Ovary (tissue), 9 donors: ENCODE results near the gene UPK3BL1. TPM values are rescaled to one million over a fixed set of nuclear protein-coding genes. Genes with fewer than 3 reads are reported as not detected.
"Not testable (repeated sequence)": the region's sequence is repeated elsewhere in the genome, so short reads cannot be mapped to it uniquely, and the experiment has no call there.

Experiments
- DNase-seq, 5 donors: peaks; one replicate each; pipeline ENCODE4 v3.0.0-alpha.2; 2019 to 2020
- H3K27ac ChIP-seq, 2 donors: fragments of 200-600 bp; one replicate each; pipeline versions ENCODE4 v1.5.1 to v1.8.0; 2019 to 2022
- H3K27me3 ChIP-seq: fragments of 200-600 bp; one replicate; pipeline ENCODE4 v1.8.0; 2022
- H3K36me3 ChIP-seq: fragments of 200-600 bp; sonication (generic); one replicate; pipeline ENCODE4 v1.5.1; 2019
- H3K4me1 ChIP-seq: one replicate; pipeline ENCODE4 v1.8.1; 2013; ENCODE audit warnings: mild to moderate bottlenecking, moderate library complexity; ENCODE audit not compliant: insufficient read depth
- H3K4me3 ChIP-seq: fragments of 200-600 bp; sonication (generic); one replicate; pipeline ENCODE4 v1.5.1; 2017
- H3K9me3 ChIP-seq, 2 donors: fragments of 200-600 bp in 1 of 2; sonication (generic) in 1 of 2; one replicate each; pipeline versions ENCODE4 v1.5.1 to v1.8.1; 2013 to 2019; ENCODE audit warnings: mild to moderate bottlenecking in 1 of 2, moderate library complexity in 1 of 2
- WGBS, 3 donors: extraction: QIAGEN DNeasy Blood & Tissue Kit in 1 of 3; methylation state at CpG; one replicate each; pipeline versions ENCODE4 v1.1.5 to v1.1.7; 2013 to 2017; 5-methylcytosine and 5-hydroxymethylcytosine counted together
- intact Hi-C, 4 donors: fragments of 100-400 bp; cut with DNase I; formaldehyde crosslinking; loops; one replicate each; pipeline versions ENCODE4 v1.11.0 to v1.15.1; 2022 to 2023
- polyA plus RNA-seq, 2 donors: library from polyadenylated mRNA; stranded (reverse); fragments of 200-250 nt in 1 of 2; fragments of 350-450 nt in 1 of 2; fragmentation: Illumina TruSeq in 1 of 2; extraction: RNeasy Lipid Tissue Mini Kit (QIAGEN cat#74804) in 1 of 2; gene quantifications; one replicate each; pipeline ENCODE4 v1.2.3, GENCODE V29; 2013 to 2014
- small RNA-seq: library from RNA; depleted of rRNA; stranded (forward); fragments of <200 nt; gene quantifications from one replicate; pipeline ENCODE3, GENCODE V24; 2016
- total RNA-seq, 7 donors: library from RNA; depleted of rRNA in 2 of 7; stranded (reverse); fragments of >200 nt in 2 of 7; fragmentation: NEBNext Ultra II Directional in 3 of 7; extraction: Animal tissue kit (Norgen Biotek cat#: 25700) in 3 of 7; gene quantifications; one replicate each; pipeline versions ENCODE4 v1.1.0 to v1.2.4, GENCODE V29; 2016 to 2023
- donor health status: DM: no; HTN: no; CAD: no; lungs with moderate emphysema.
- donor health status: DM: no; HTN: no; CAD: no.
- donor health status: Bipolar disorder and iron deficiency.
- donor health status: DM: yes; HTN: yes; CAD: no.
- donor health status: DM: no; HTN: no; CAD: no.
- donor health status: DM: yes; HTN: yes; CAD: no.

UPK3BL1 gene
- total and polyA plus RNA-seq, 9 donors: 7.3 to 52.7 (median 18.1) TPM

GRCh38 chr7:102604431-102605145, 38.0 kb downstream of the UPK3BL1 start:
- WGBS, 3 donors: 46% methylated on average over 5 of the region's 19 CpGs; no CpG with 5 or more reads in 2 of the 3 donors
- intact Hi-C loops: not testable (repeated sequence)

GRCh38 chr7:102602317-102602716, 40.3 kb downstream of the UPK3BL1 start:
- H3K27me3 ChIP-seq, DNase-seq, H3K36me3 ChIP-seq, intact Hi-C loops, H3K27ac ChIP-seq, H3K4me1 ChIP-seq, H3K4me3 ChIP-seq, H3K9me3 ChIP-seq: not testable (repeated sequence)
- WGBS, 3 donors: no CpG with 5 or more reads among the region's 12 CpGs

More at GRCh38 chr7:102604431-102605145, 38.0 kb downstream of the UPK3BL1 start:
- not testable (repeated sequence) for H3K4me1 ChIP-seq, H3K36me3 ChIP-seq, H3K27ac ChIP-seq, H3K9me3 ChIP-seq, H3K4me3 ChIP-seq, H3K27me3 ChIP-seq, DNase-seq

GRCh38 chr7:102599699-102600098, 42.9 kb downstream of the UPK3BL1 start:
- H3K27me3 ChIP-seq, H3K9me3 ChIP-seq, DNase-seq, intact Hi-C loops, H3K4me3 ChIP-seq, H3K4me1 ChIP-seq, H3K36me3 ChIP-seq, H3K27ac ChIP-seq: not testable (repeated sequence)
- WGBS, 3 donors: no CpG with 5 or more reads among the region's 9 CpGs

- H3K27ac ChIP-seq, H3K36me3 ChIP-seq, H3K9me3 ChIP-seq, H3K27me3 ChIP-seq, H3K4me3 ChIP-seq, DNase-seq, intact Hi-C loops, H3K4me1 ChIP-seq: not testable (repeated sequence)
- WGBS, 3 donors: 60 to 72% (median 69%) methylated on average over 1 to 5 of the region's 10 CpGs
These were observed 46.6 kb downstream of the UPK3BL1 start for GRCh38 chr7:102596036-102596435.

GRCh38 chr7:102593637-102594334, 48.8 kb downstream of the UPK3BL1 start:
- H3K27me3 ChIP-seq, H3K36me3 ChIP-seq, H3K4me3 ChIP-seq, DNase-seq, H3K4me1 ChIP-seq, intact Hi-C loops, H3K27ac ChIP-seq, H3K9me3 ChIP-seq: not testable (repeated sequence)
- WGBS, 3 donors: no CpG with 5 or more reads among the region's 68 CpGs

GRCh38 chr7:102592477-102593019, 50.0 kb downstream of the UPK3BL1 start:
- H3K4me1 ChIP-seq, H3K27me3 ChIP-seq, H3K27ac ChIP-seq, H3K4me3 ChIP-seq, intact Hi-C loops, H3K36me3 ChIP-seq, H3K9me3 ChIP-seq: not testable (repeated sequence)
- peak; percentile 22 to 57 (median 44) for DNase-seq
- 38 to 50% (median 48%) methylated on average over 4 to 9 of the region's 26 CpGs for WGBS, 3 donors

GRCh38 chr7:102589857-102590256, 52.7 kb downstream of the UPK3BL1 start:
- H3K4me1 ChIP-seq, H3K27me3 ChIP-seq, intact Hi-C loops, H3K9me3 ChIP-seq, H3K36me3 ChIP-seq, H3K27ac ChIP-seq, H3K4me3 ChIP-seq, DNase-seq: not testable (repeated sequence)
- WGBS, 3 donors: no CpG with 5 or more reads among the region's 9 CpGs

Small RNAs within 50 kb of the gene (small RNA-seq; reads per million reads assigned to genes)
- gene AC105052.3 (not detected), gene UPK3BL1 (not detected)

Other genes starting within 250 kb of the UPK3BL1 start
- 10 to 100 TPM; 17.4 to 28.8 (median 23.9) TPM for gene PRKRIP1, start 246.4 kb downstream of the UPK3BL1 start, total RNA-seq
- gene PRKRIP1, start 246.4 kb downstream of the UPK3BL1 start, polyA plus RNA-seq: 10 to 100 TPM; 23.4 to 26.9 TPM
- 10 to 100 TPM in 6 of 7 donors, 1 to 10 TPM in 1; 6.4 to 18.9 (median 16.3) TPM for gene ORAI2, start 209.2 kb downstream of the UPK3BL1 start, total RNA-seq
- 10 to 100 TPM in 1 of 2 donors, 1 to 10 TPM in 1; 3.2 to 10.0 TPM for gene ORAI2, start 209.2 kb downstream of the UPK3BL1 start, polyA plus RNA-seq
- gene ALKBH4, start 177.9 kb downstream of the UPK3BL1 start, total RNA-seq: 10 to 100 TPM in 5 of 7 donors, 1 to 10 TPM in 2; 9.8 to 15.5 (median 12.2) TPM
- gene ALKBH4, start 177.9 kb downstream of the UPK3BL1 start, polyA plus RNA-seq: 10 to 100 TPM in 1 of 2 donors, 1 to 10 TPM in 1; 6.2 to 11.9 TPM
- 10 to 100 TPM; 10.7 to 26.2 (median 14.6) TPM for gene LRWD1, start 177.8 kb downstream of the UPK3BL1 start, total RNA-seq
- 10 to 100 TPM in 1 of 2 donors, 1 to 10 TPM in 1; 3.4 to 12.6 TPM for gene LRWD1, start 177.8 kb downstream of the UPK3BL1 start, polyA plus RNA-seq
- 10 to 100 TPM; 17.7 to 48.0 (median 40.2) TPM for gene POLR2J, start 163.9 kb downstream of the UPK3BL1 start, total RNA-seq
- gene POLR2J, start 163.9 kb downstream of the UPK3BL1 start, polyA plus RNA-seq: 10 to 100 TPM; 41.9 to 77.1 TPM
- gene RASA4B, start 125.0 kb downstream of the UPK3BL1 start, total RNA-seq: 10 to 100 TPM in 4 of 7 donors, 1 to 10 TPM in 3; 5.3 to 36.2 (median 12.6) TPM
- 10 to 100 TPM in 1 of 2 donors, 1 to 10 TPM in 1; 2.1 to 21.1 TPM for gene RASA4B, start 125.0 kb downstream of the UPK3BL1 start, polyA plus RNA-seq
- gene UPK3BL2, start 99.1 kb downstream of the UPK3BL1 start, total RNA-seq: 10 to 100 TPM in 4 of 7 donors, 1 to 10 TPM in 3; 3.4 to 16.7 (median 12.2) TPM
- gene UPK3BL2, start 99.1 kb downstream of the UPK3BL1 start, polyA plus RNA-seq: 1 to 10 TPM in 1 of 2 donors, not detected in 1; 8.5 TPM
- gene SPDYE2, start 91.6 kb downstream of the UPK3BL1 start, total RNA-seq: under 1 TPM in 4 of 7 donors, not detected in 3; 0.20 to 0.47 (median 0.44) TPM
- under 1 TPM in 1 of 2 donors, not detected in 1; 0.21 TPM for gene SPDYE2, start 91.6 kb downstream of the UPK3BL1 start, polyA plus RNA-seq
- gene POLR2J3, start 70.2 kb downstream of the UPK3BL1 start, total RNA-seq: 10 to 100 TPM in 6 of 7 donors, 1 to 10 TPM in 1; 4.5 to 29.5 (median 18.0) TPM
- gene POLR2J3, start 70.2 kb downstream of the UPK3BL1 start, polyA plus RNA-seq: 100 to 1,000 TPM in 1 of 2 donors, 10 to 100 TPM in 1; 95.6 to 209 TPM
- gene RASA4, start 26.0 kb downstream of the UPK3BL1 start, total RNA-seq: 10 to 100 TPM; 24.7 to 99.3 (median 51.2) TPM
- gene RASA4, start 26.0 kb downstream of the UPK3BL1 start, polyA plus RNA-seq: 10 to 100 TPM; 10.1 to 58.1 TPM
- gene SPDYE2B, start 7.5 kb upstream of the UPK3BL1 start, total RNA-seq: not detected
- gene SPDYE2B, start 7.5 kb upstream of the UPK3BL1 start, polyA plus RNA-seq: not detected
- gene POLR2J2, start 28.9 kb upstream of the UPK3BL1 start, total RNA-seq: 1 to 10 TPM in 6 of 7 donors, under 1 TPM in 1; 0.46 to 8.7 (median 5.7) TPM
- gene POLR2J2, start 28.9 kb upstream of the UPK3BL1 start, polyA plus RNA-seq: 1 to 10 TPM; 2.0 to 3.1 TPM
- gene FAM185A, start 106.2 kb upstream of the UPK3BL1 start, total RNA-seq: 10 to 100 TPM in 6 of 7 donors, 1 to 10 TPM in 1; 7.0 to 19.6 (median 13.5) TPM
- gene FAM185A, start 106.2 kb upstream of the UPK3BL1 start, polyA plus RNA-seq: 1 to 10 TPM; 5.0 to 6.1 TPM